Measurements from ENCODE around the gene CRIM1. TPM values are rescaled to one million over a fixed set of nuclear protein-coding genes. Genes with fewer than 3 reads are reported as not detected.

Gene CRIM1
- 177 and 288 TPM in 2 replicates for total RNA-seq

GRCh38 chr2:36355151-36355889 is at the start of gene CRIM1:
Gene CRIM1 (plus strand): TSS chr2:36355778. CDS start chr2:36356293, 515 bp downstream.

GRCh38 chr2:36597532-36598377 is 242.2 kb downstream of the CRIM1 start, which contains the start of gene FEZ2:
Gene FEZ2 (minus strand): TSS chr2:36598168. CDS start chr2:36598142, 26 bp downstream.

Other genes with a start within 250 kb of the CRIM1 start
- gene FEZ2, start 242.4 kb downstream of the CRIM1 start, total RNA-seq: 63.1 and 75.1 TPM in 2 replicates